NT2/D1 (cell line): Measurements from ENCODE around the gene SEC14L1.

Source experiments
- SUZ12 ChIP-seq: IDR thresholded peaks from 2 replicates; pipeline ENCODE4 v1.6.1; 2011; ENCODE audit not compliant: insufficient read length, insufficient read depth; ENCODE audit errors: extremely low read depth
- YY1 ChIP-seq: IDR thresholded peaks from 2 replicates; pipeline ENCODE4 v1.6.1; 2011; ENCODE audit not compliant: insufficient read length, insufficient read depth
- ZNF274 ChIP-seq: IDR thresholded peaks from 2 replicates; pipeline ENCODE4 v1.6.1; 2011; ENCODE audit warnings: mild to moderate bottlenecking, low read depth, low read length

DNA sequence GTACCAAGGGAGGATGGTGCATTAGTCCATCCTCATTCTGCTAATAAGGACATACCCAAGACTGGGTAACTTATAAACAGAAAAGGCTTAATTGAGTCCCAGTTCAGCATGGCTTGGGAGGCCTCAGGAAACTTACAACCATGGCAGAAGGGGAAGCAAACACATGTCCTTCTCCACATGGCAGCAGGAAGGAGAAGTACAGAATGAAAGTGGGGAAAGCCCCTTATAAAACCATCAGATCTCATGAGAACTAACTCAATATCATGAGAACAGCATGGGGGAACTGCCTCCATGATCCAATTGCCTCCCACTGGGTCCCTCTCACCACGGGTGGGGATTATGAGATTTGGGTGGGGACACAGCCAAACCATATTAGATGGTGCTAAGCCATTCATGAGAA lies 84.5 kb downstream of the SEC14L1 start:
- TF ChIP-seq YY1 (no peak), ZNF274 (no peak), SUZ12 (no peak)
